Neural progenitor cell (in vitro differentiated cells): ENCODE results near the gene TECR.

Experiments
- CTCF ChIP-seq: fragments of 200-600 bp; sonication (generic); IDR thresholded peaks from 2 replicates; pipeline ENCODE4 v1.5.1; 2017; ENCODE audit warnings: antibody characterized with exemption, mild to moderate bottlenecking
- EZH2 ChIP-seq: fragments of 200-600 bp; sonication (generic); IDR thresholded peaks from 2 replicates; pipeline ENCODE4 v1.6.1; 2017; ENCODE audit warnings: antibody characterized with exemption, mild to moderate bottlenecking, moderate library complexity
- EZH2phosphoT487 ChIP-seq: fragments of 200-600 bp; sonication (generic); IDR thresholded peaks from 2 replicates; pipeline ENCODE4 v1.6.1; 2017; ENCODE audit warnings: antibody characterized with exemption

DNA sequence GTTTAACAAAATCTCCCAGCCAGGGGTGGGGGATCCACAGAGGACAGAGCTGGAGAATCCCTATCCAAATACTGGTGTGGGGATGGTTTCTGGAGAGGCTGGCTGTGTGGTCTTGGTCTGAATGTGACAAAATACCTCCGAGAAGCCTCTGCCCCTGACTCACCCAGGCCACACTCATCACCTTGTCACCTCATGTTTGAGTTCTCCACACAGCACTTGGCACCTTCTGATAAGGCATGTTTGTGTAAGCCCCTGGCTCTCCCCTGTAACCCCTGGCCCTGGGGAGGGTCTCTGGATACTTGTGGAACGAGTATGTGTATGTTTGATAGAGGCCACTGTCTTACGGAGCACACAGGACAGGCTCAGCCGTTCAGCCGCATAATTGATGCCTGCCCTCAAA lies 14.7 kb downstream of the TECR start:
- no peak for TF ChIP-seq EZH2
- no peak for TF ChIP-seq CTCF
- TF ChIP-seq EZH2phosphoT487 = no peak
